ENCODE results near the gene CNIH3.

DNA sequence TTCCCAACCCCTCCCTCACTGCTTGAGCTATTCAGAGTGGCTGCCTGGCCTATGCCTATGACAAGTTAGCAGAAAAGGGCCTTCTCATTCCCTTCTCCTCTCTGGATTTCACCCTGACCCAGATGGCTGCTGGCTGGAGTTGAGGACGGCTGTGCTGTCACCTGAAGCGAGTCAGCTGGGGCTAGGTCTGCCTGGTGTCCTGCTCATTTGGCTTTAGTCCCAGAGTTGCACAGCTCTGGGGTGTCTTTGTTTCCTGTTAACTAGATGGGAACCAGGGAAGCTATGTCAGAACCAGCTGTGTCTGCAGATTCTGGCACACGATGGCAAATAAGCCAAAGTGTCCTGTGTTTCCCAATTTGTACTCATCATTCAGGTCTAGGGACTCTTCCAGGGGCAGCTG is 52.9 kb downstream of the CNIH3 start:
- TF ChIP-seq, protein P1, sequence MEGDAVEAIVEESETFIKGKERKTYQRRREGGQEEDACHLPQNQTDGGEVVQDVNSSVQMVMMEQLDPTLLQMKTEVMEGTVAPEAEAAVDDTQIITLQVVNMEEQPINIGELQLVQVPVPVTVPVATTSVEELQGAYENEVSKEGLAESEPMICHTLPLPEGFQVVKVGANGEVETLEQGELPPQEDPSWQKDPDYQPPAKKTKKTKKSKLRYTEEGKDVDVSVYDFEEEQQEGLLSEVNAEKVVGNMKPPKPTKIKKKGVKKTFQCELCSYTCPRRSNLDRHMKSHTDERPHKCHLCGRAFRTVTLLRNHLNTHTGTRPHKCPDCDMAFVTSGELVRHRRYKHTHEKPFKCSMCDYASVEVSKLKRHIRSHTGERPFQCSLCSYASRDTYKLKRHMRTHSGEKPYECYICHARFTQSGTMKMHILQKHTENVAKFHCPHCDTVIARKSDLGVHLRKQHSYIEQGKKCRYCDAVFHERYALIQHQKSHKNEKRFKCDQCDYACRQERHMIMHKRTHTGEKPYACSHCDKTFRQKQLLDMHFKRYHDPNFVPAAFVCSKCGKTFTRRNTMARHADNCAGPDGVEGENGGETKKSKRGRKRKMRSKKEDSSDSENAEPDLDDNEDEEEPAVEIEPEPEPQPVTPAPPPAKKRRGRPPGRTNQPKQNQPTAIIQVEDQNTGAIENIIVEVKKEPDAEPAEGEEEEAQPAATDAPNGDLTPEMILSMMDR (IDR thresholded peaks at IDR 0.05; ENCODE audit: borderline replicate concordance, extremely low read depth, low read length, poor library complexity, severe bottlenecking): no peak
- TF ChIP-seq EZH2 (IDR thresholded peaks at IDR 0.05; ENCODE audit: borderline replicate concordance, low read depth, low read length, severe bottlenecking): no peak

Measured in DND-41 (cell line).